ENCODE results near the gene ATL1. TPM values are rescaled to one million over a fixed set of nuclear protein-coding genes. Genes with fewer than 3 reads are reported as not detected.

Gene ATL1
- total RNA-seq, 2 experiments from 2014 or later: 1.3 to 2.2 TPM

DNA sequence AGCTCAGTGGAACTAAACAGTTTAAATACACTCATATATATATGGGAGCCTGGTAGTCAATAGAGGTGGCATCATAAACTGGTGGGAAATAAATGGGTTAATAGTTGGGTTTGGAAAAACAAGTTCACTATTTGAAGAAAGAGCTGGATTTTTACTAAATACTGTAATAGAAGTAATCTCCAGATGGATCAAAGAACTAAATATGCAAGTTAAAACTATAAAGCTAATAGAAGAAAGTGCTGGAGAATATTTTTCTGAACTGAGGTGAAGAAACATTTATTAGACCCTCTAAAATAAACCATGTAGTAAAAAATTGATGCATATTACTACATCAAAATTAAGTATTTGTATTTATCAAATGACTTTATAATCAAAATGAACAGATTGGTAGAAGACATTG is 38.8 kb downstream of the ATL1 start:
- DNase-seq: no peak
- CTCF ChIA-PET: interaction anchor here (1.0 to 4.0 kb wide), 5 partner anchors 60 to 261 kb away, joined by 4 to 12 read pairs (median 4); no protein-coding TSS in a partner anchor

DNA sequence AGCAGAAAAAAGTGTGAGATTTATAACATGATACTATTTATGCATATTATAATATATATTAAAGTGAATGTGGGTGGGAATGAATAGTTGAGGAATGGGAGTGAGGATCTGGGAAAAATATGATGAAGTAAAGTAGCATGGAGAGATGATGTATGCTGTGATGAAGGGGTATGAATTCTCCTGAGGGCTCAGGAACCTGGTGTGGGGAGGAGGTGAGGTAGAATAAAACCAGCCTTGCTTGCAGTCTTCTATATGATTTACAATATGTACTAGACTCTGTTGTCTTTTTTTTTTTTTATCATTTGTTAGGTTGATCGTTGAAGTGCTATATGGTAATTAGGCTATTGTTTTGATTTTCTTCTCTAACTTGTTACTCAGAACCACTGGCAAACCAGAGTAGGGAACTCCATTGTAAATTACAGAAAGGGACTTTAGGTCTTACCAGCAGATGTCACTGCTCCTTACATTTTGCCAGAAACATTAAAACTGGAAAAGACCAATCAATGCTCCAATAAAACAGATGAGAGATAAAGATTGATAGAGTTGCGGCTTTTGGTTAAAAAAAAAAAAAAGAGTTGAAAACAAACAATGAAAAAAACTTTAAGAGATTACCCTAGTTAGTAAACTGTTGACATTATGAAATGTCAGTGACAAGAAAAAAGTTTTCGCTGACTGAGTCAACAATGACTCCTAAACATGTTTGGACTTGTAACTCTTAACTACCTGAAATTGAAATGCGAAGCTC is 39.9 kb downstream of the ATL1 start:
- Mint-ChIP-seq H3K4me1 (peaks cover 3% of the 10 kb centered on the region), H3K9me3 (ENCODE audit: low read depth) (no peaks in the 10 kb centered on the region), H3K4me3 (no peak overlapping the region), H3K36me3 (no peaks in the 10 kb centered on the region), H3K27me3 (no peaks in the 10 kb centered on the region), H3K27ac (no peak overlapping the region)
- ATAC-seq: no peak
- CTCF ChIA-PET: interaction anchor here (0.7 to 4.0 kb wide), 14 partner anchors 20 to 260 kb away, joined by 3 to 17 read pairs (median 4); no protein-coding TSS in a partner anchor
- DNase-seq: no peak

More for the DNA sequence above, 38.8 kb downstream of the ATL1 start:
- Mint-ChIP-seq H3K36me3 (no peaks in the 10 kb centered on the region), H3K9me3 (ENCODE audit: low read depth) (no peaks in the 10 kb centered on the region), H3K27me3 (no peaks in the 10 kb centered on the region), H3K4me1 (peaks cover 3% of the 10 kb centered on the region), H3K4me3 (no peak overlapping the region), H3K27ac (no peak overlapping the region)
- no peak for ATAC-seq

- Mint-ChIP-seq H3K4me3 (no peak overlapping the region), H3K9me3 (ENCODE audit: low read depth) (no peaks in the 10 kb centered on the region), H3K27ac (no peak overlapping the region), H3K4me1 (peaks cover 3% of the 10 kb centered on the region), H3K27me3 (no peaks in the 10 kb centered on the region), H3K36me3 (no peaks in the 10 kb centered on the region)
- DNase-seq: no peak
- ATAC-seq: no peak
- CTCF ChIA-PET: interaction anchor here (0.7 to 2.9 kb wide), 13 partner anchors 16 to 259 kb away, joined by 3 to 17 read pairs (median 4); no protein-coding TSS in a partner anchor
Measured at GRCh38 chr14:50600849-50601248, 40.9 kb downstream of the ATL1 start.

GRCh38 chr14:50601394-50601793 is 41.4 kb downstream of the ATL1 start:
- H3K27me3 Mint-ChIP-seq: no peaks in the 10 kb centered on the region
- no peak for ATAC-seq

DNA sequence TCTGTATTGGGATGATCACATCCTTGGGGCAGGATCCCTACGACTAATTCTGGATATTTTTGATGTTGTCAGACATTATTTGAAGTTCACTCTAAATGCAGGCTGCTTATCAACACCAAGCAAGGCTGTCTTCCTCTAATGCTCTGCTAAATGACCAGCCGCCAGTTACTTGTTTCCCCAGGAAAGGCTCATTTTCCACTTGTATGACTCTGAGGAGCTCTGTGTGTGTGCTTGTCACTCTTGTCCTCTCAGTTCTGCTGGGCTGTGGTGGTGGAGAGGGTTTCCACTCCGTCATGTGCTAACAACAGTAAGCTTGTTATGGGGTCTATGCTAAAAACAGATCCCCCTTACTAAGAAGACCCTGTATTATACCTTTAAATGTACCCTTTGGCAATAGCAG is 42.1 kb downstream of the ATL1 start:
- CTCF ChIA-PET: interaction anchor here (1.4 to 2.9 kb wide), 5 partner anchors 15 to 258 kb away, joined by 3 to 17 read pairs (median 13); no protein-coding TSS in a partner anchor
- Mint-ChIP-seq H3K36me3 (no peaks in the 10 kb centered on the region), H3K4me3 (no peak overlapping the region), H3K27ac (no peak overlapping the region), H3K27me3 (no peaks in the 10 kb centered on the region), H3K4me1 (peaks cover 3% of the 10 kb centered on the region), H3K9me3 (ENCODE audit: low read depth) (no peaks in the 10 kb centered on the region)
- DNase-seq (no peak), ATAC-seq (no peak)

More at GRCh38 chr14:50601394-50601793, 41.4 kb downstream of the ATL1 start:
- Mint-ChIP-seq H3K36me3 (no peaks in the 10 kb centered on the region), H3K4me3 (no peak overlapping the region), H3K27ac (no peak overlapping the region), H3K4me1 (peaks cover 3% of the 10 kb centered on the region), H3K9me3 (ENCODE audit: low read depth) (no peaks in the 10 kb centered on the region)
- DNase-seq: no peak
- CTCF ChIA-PET: interaction anchor here (1.4 to 2.9 kb wide), 8 partner anchors 16 to 259 kb away, joined by 3 to 17 read pairs (median 6); no protein-coding TSS in a partner anchor

- CTCF ChIA-PET: interaction anchor here (0.6 to 1.8 kb wide), 2 partner anchors 174 to 907 kb away, joined by 3 to 5 read pairs; no protein-coding TSS in a partner anchor
Measured at GRCh38 chr14:50603565-50603964, 43.6 kb downstream of the ATL1 start.

DNA sequence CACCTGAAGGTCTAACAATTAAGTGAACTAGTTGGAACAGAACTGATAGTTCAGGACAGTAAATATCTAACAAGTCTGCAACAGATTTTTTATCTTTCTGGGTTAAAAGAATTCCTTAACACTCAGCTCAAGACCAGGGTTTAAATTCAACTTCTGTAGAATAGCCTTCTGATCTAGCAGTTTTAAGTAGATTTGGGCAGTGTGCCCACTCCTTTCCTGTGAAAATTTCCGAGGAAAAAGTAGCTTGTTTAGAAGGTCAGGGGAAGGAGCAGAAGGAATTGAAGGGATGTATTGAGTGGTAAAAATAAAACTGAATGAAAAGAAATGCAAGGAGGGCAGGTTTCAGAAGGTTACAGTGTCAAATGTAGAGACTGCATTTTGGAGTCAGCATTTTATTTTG is 45.8 kb downstream of the ATL1 start:
- Mint-ChIP-seq H3K27ac (no peak overlapping the region), H3K4me3 (no peak overlapping the region), H3K36me3 (no peaks in the 10 kb centered on the region), H3K9me3 (ENCODE audit: low read depth) (no peaks in the 10 kb centered on the region), H3K27me3 (peaks cover 8% of the 10 kb centered on the region), H3K4me1 (peaks cover 5% of the 10 kb centered on the region)
- DNase-seq (no peak), ATAC-seq (no peak)
- CTCF ChIA-PET: interaction anchor here (0.9 to 2.9 kb wide), 3 partner anchors 11 to 255 kb away, joined by 3 to 11 read pairs (median 4); no protein-coding TSS in a partner anchor

More at GRCh38 chr14:50603565-50603964, 43.6 kb downstream of the ATL1 start:
- no peaks in the 10 kb centered on the region for H3K36me3 Mint-ChIP-seq
- H3K4me1 Mint-ChIP-seq: peaks cover 8% of the 10 kb centered on the region
- no peaks in the 10 kb centered on the region for H3K9me3 Mint-ChIP-seq (ENCODE audit: low read depth)
- ATAC-seq (no peak), DNase-seq (no peak)
- no peaks in the 10 kb centered on the region for H3K27me3 Mint-ChIP-seq
- H3K27ac Mint-ChIP-seq: no peak overlapping the region
- no peak overlapping the region for H3K4me3 Mint-ChIP-seq

GRCh38 chr14:50606468-50606867 is 46.5 kb downstream of the ATL1 start:
- CTCF ChIA-PET: interaction anchor here (1.5 to 2.9 kb wide), 2 partner anchors 10 to 172 kb away, joined by 6 to 11 read pairs; no protein-coding TSS in a partner anchor
- ATAC-seq (no peak), DNase-seq (no peak)
- Mint-ChIP-seq H3K4me1 (peaks cover 5% of the 10 kb centered on the region), H3K4me3 (no peak overlapping the region), H3K27me3 (peaks cover 9% of the 10 kb centered on the region), H3K36me3 (no peaks in the 10 kb centered on the region), H3K9me3 (ENCODE audit: low read depth) (no peaks in the 10 kb centered on the region), H3K27ac (no peak overlapping the region)

GRCh38 chr14:50607181-50607580 is 47.2 kb downstream of the ATL1 start:
- CTCF ChIA-PET: interaction anchor here (1.5 to 2.9 kb wide), 3 partner anchors 9 to 253 kb away, joined by 6 to 11 read pairs (median 6); no protein-coding TSS in a partner anchor
- H3K27me3 Mint-ChIP-seq: peaks cover 12% of the 10 kb centered on the region
- ATAC-seq (no peak), DNase-seq (no peak)
- peaks cover 5% of the 10 kb centered on the region for H3K4me1 Mint-ChIP-seq
- H3K4me3 Mint-ChIP-seq: no peak overlapping the region
- no peaks in the 10 kb centered on the region for H3K36me3 Mint-ChIP-seq
- no peak overlapping the region for H3K27ac Mint-ChIP-seq
- H3K9me3 Mint-ChIP-seq (ENCODE audit: low read depth): no peaks in the 10 kb centered on the region

DNA sequence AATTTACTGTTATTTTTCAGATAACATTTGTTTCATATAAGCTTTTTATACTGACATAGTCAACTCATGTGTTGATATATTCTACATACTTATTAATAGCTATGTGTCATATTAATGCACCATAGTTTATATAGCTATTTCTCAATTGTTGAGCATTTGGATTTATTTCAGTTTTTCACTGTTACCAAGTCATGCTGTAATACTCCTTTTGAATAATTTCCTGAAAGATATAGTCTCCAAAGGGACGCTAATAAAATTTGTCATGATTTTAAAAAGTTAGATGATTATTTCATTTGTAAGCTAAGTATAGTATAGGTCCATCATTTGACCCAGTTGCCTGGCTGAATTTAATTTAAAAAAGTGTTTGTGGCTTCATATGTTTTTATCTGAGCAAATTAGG is 47.8 kb downstream of the ATL1 start:
- Mint-ChIP-seq H3K27me3 (peaks cover 12% of the 10 kb centered on the region), H3K36me3 (no peaks in the 10 kb centered on the region), H3K4me1 (peaks cover 5% of the 10 kb centered on the region), H3K9me3 (ENCODE audit: low read depth) (no peaks in the 10 kb centered on the region), H3K4me3 (no peak overlapping the region), H3K27ac (no peak overlapping the region)
- ATAC-seq (no peak), DNase-seq (no peak)
- CTCF ChIA-PET: interaction anchor here (1.5 to 2.9 kb wide), 3 partner anchors 9 to 252 kb away, joined by 6 to 11 read pairs (median 6); no protein-coding TSS in a partner anchor

- H3K4me3 Mint-ChIP-seq: no peak overlapping the region
- peaks cover 5% of the 10 kb centered on the region for H3K4me1 Mint-ChIP-seq
- peaks cover 12% of the 10 kb centered on the region for H3K27me3 Mint-ChIP-seq
- no peak overlapping the region for H3K27ac Mint-ChIP-seq
- CTCF ChIA-PET: interaction anchor here (1.5 to 2.9 kb wide), 3 partner anchors 8 to 252 kb away, joined by 6 to 11 read pairs (median 6); no protein-coding TSS in a partner anchor
- DNase-seq (no peak), ATAC-seq (no peak)
- H3K9me3 Mint-ChIP-seq (ENCODE audit: low read depth): no peaks in the 10 kb centered on the region
- H3K36me3 Mint-ChIP-seq: no peaks in the 10 kb centered on the region
Measured at GRCh38 chr14:50608302-50608851, 48.4 kb downstream of the ATL1 start.

DNA sequence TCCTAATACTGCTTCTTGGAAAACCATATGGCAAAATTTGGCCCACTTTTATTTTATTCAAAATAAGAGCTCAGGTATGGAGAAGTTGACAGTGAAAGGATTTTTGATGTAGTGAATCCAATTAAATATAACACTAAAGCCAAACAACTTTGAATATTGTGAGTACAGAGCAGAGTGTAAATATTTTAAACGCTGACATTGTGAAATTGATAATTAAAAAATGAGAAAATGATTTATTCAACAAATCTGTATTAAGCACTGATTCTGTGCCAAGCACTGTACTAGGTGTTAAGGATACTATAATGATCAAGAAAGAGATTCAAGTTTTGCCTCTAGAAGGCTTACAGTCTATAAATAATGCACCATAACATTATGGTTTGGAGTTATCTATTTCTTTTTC is 50.5 kb downstream of the ATL1 start:
- Mint-ChIP-seq H3K27me3 (peaks cover 12% of the 10 kb centered on the region), H3K4me1 (peaks cover 5% of the 10 kb centered on the region), H3K9me3 (ENCODE audit: low read depth) (no peaks in the 10 kb centered on the region), H3K4me3 (no peak overlapping the region), H3K27ac (no peak overlapping the region), H3K36me3 (no peaks in the 10 kb centered on the region)
- DNase-seq (no peak), ATAC-seq (no peak)
- CTCF ChIA-PET: no interaction called here

DNA sequence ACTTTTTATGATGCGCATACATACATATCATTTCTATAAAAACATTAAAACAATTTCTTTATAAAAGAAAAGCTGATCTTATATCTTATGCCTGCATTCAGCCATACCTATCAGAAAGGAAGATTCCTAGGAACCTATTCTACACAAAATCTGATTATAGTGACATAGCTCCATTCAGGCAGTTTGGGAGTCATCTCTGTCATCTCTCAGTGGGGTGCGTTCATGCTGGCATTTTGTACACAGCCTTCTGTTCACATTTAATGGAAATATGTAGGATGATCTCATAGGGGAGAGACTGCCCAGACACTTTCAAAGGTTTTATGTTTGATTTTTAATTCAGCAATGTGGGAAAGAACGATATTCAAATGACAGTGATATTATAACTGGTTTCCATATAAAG is 52.9 kb downstream of the ATL1 start:
- ATAC-seq: no peak
- CTCF ChIA-PET: no interaction called here

More for the DNA sequence above, 52.9 kb downstream of the ATL1 start:
- no peak for DNase-seq
- no peaks in the 10 kb centered on the region for H3K4me1 Mint-ChIP-seq
- no peak overlapping the region for H3K4me3 Mint-ChIP-seq
- H3K9me3 Mint-ChIP-seq (ENCODE audit: low read depth): no peaks in the 10 kb centered on the region
- H3K36me3 Mint-ChIP-seq: no peaks in the 10 kb centered on the region
- H3K27me3 Mint-ChIP-seq: peaks cover 12% of the 10 kb centered on the region
- H3K27ac Mint-ChIP-seq: no peak overlapping the region

All from activated CD8-positive, alpha-beta memory T cell treated with anti-CD3 and anti-CD28 coated beads, Interleukin-2, amount 10 ng/mL, durations not matched to agents 7 days and 5 days (primary cell).